VCaP (cell line): ENCODE measurements around the gene LIPC.

Experiments
- H3K27ac ChIP-seq: fragments of 450-650 bp; 2 replicates; pipeline ENCODE4 v1.5.1; 2017
- CTCF ChIP-seq: fragments of 450-650 bp; conservative IDR thresholded peaks from 2 replicates; pipeline ENCODE4 v1.5.1; 2017; ENCODE audit warnings: mild to moderate bottlenecking, moderate library complexity

The LIPC gene

GRCh38 chr15:58532126-58532525, 100.3 kb downstream of the LIPC start:
- no peak for TF ChIP-seq CTCF
- no peak overlapping the region for H3K27ac ChIP-seq

GRCh38 chr15:58534556-58534955, 102.8 kb downstream of the LIPC start:
- no peak overlapping the region for H3K27ac ChIP-seq
- TF ChIP-seq CTCF, result no peak

GRCh38 chr15:58535337-58535736, 103.5 kb downstream of the LIPC start:
- TF ChIP-seq CTCF, result no peak
- H3K27ac ChIP-seq, result no peak overlapping the region

GRCh38 chr15:58535894-58536293, 104.1 kb downstream of the LIPC start:
- no peak overlapping the region for H3K27ac ChIP-seq
- no peak for TF ChIP-seq CTCF

GRCh38 chr15:58536414-58536813, 104.6 kb downstream of the LIPC start:
- TF ChIP-seq CTCF, result no peak
- H3K27ac ChIP-seq, result no peak overlapping the region

- no peak overlapping the region for H3K27ac ChIP-seq
- TF ChIP-seq CTCF, result no peak
Measured at GRCh38 chr15:58537033-58537432, 105.2 kb downstream of the LIPC start.

- no peak for TF ChIP-seq CTCF
- H3K27ac ChIP-seq, result no peak overlapping the region
Measured at GRCh38 chr15:58538225-58538727, 106.5 kb downstream of the LIPC start.
